Panc1 (cell line): ENCODE data around the gene OR10D3. TPM values are rescaled to one million over a fixed set of nuclear protein-coding genes. Genes with fewer than 3 reads are reported as not detected.

Source experiments
- ATAC-seq: fragments of 200-7000 bp; cut with Tn5 transposase; 2 replicates; pipeline ENCODE4 v1.9.1; 2020; ENCODE audit warnings: mild to moderate bottlenecking, moderate library complexity
- BruUV-seq: library from RNA; stranded (reverse); fragments of 400-500 nt; replicated peaks from 2 replicates; lab custom pipeline; 2021; lab: Mats Ljungman, UMichigan
- CTCF ChIA-PET: fragments of 300-600 bp; sonication (Branson Sonifier 250); formaldehyde crosslinking; loops from one replicate; lab custom pipeline; 2022; ENCODE audit warnings: antibody characterized with exemption; lab: Charles Lee
- POLR2A ChIA-PET: fragments of 300-600 bp; sonication (Branson Sonifier 250); formaldehyde crosslinking; loops from one replicate; lab custom pipeline; 2022; ENCODE audit warnings: antibody characterized with exemption; lab: Charles Lee
- DNase-seq: peaks from one replicate; pipeline ENCODE4 v3.0.0-alpha.2; 2010; ENCODE audit warnings: low read depth, low spot score
- H3K27ac ChIP-seq: 2 replicates; pipeline ENCODE4 v1.5.1; 2011; ENCODE audit warnings: mild to moderate bottlenecking, low read length, inconsistent platforms
- H3K27me3 ChIP-seq: fragments of 200-500 bp; sonication (Bioruptor generic); 2 replicates; pipeline ENCODE4 v1.6.0; 2014; ENCODE audit warnings: low read length, inconsistent platforms; ENCODE audit not compliant: control insufficient read depth, insufficient read depth
- H3K36me3 ChIP-seq: fragments of 200-500 bp; sonication (Bioruptor generic); 2 replicates; pipeline ENCODE4 v1.5.1; 2014; ENCODE audit warnings: inconsistent platforms, mild to moderate bottlenecking, low read length, moderate library complexity; ENCODE audit not compliant: control insufficient read depth, insufficient read depth
- H3K4me1 ChIP-seq: 2 replicates; pipeline ENCODE4 v1.5.1; 2011; ENCODE audit warnings: inconsistent platforms, mild to moderate bottlenecking, low read length, moderate library complexity; ENCODE audit not compliant: control insufficient read depth, insufficient read depth
- H3K4me3 ChIP-seq, 2 experiments: 2 replicates each; pipeline ENCODE4 v1.5.1; 2011 to 2012; ENCODE audit warnings: low read depth in 2 of 2, low read length in 2 of 2, mild to moderate bottlenecking in 2 of 2, inconsistent platforms in 1 of 2, moderate library complexity in 1 of 2
- H3K9me3 ChIP-seq: fragments of 200-500 bp; sonication (Bioruptor generic); 2 replicates; pipeline ENCODE4 v1.5.1; 2014; ENCODE audit warnings: low read depth, mild to moderate bottlenecking, inconsistent platforms, low read length, moderate library complexity; ENCODE audit not compliant: control insufficient read depth, insufficient read depth
- CTCF ChIP-seq: fragments of 450-650 bp; IDR thresholded peaks from 2 replicates; pipeline ENCODE4 v1.5.1; 2017; ENCODE audit warnings: mild to moderate bottlenecking
- POLR2AphosphoS5 ChIP-seq: IDR thresholded peaks from 2 replicates; pipeline ENCODE4 v1.6.1; 2012; ENCODE audit warnings: mild to moderate bottlenecking, low read depth, low read length, moderate library complexity
- SIN3A ChIP-seq: IDR thresholded peaks from 2 replicates; pipeline ENCODE4 v1.6.1; 2012; ENCODE audit warnings: low read depth, mild to moderate bottlenecking, low read length, moderate library complexity, borderline replicate concordance; ENCODE audit not compliant: insufficient read depth
- TCF7L2 ChIP-seq: IDR thresholded peaks from 2 replicates; pipeline ENCODE4 v1.6.1; 2011; ENCODE audit warnings: mild to moderate bottlenecking, low read depth, low read length, inconsistent platforms
- in situ Hi-C: cut with HindIII; loops from 2 replicates; pipeline ENCODE4 v1.10.0; 2016; ENCODE audit warnings: low sequenced_read_pairs, low pct_unique_long_range_greater_than_20kb
- intact Hi-C: fragments of 100-400 bp; cut with micrococcal nuclease; formaldehyde crosslinking; loops from one replicate; pipeline ENCODE4 v1.10.0; 2022; ENCODE audit not compliant: unreplicated experiment
- total RNA-seq: library from RNA; stranded (reverse); gene quantifications from one replicate; pipeline ENCODE4 v1.2.1, GENCODE V29; 2021; ENCODE audit not compliant: unreplicated experiment
- TF ChIP-seq, protein P1 (sequence below), 2 experiments: IDR thresholded peaks; 2 replicates each; pipeline ENCODE4 v1.6.1; 2011 to 2012; ENCODE audit warnings: low read depth in 2 of 2, control low read depth in 1 of 2, low read length in 1 of 2, mild to moderate bottlenecking in 1 of 2, moderate library complexity in 1 of 2; ENCODE audit not compliant: insufficient read depth in 1 of 2

OR10D3 gene
- total RNA-seq, 1 experiment from 2014 or later: not detected

DNA sequence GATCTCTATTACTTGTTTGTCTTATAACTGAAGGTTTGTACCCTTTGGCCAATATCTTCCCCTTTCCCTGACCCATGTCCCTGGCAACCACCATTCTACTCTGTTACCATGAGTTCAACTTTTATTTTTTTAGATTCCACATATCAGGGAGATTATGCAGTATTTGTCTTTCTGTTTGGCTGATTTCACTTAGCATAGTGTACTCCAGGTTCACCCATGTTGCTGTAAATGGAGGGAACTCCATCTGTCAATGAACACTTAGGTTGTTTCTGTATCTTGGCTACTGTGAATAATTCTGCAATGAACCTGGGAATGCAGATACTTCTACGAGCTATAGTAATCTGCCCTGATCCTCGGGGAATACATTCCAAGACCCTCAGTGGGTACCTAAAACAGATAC is 14.9 kb downstream of the OR10D3 start:
- no TSS peak for BruUV-seq
- H3K4me3 ChIP-seq: no peak overlapping the region
- intact Hi-C loops (no loop called here), in situ Hi-C loops (no loop called here)
- CTCF ChIA-PET: no interaction called here
- H3K36me3 ChIP-seq: no peaks in the 10 kb centered on the region
- POLR2A ChIA-PET: no interaction called here
- ATAC-seq: no peak
- H3K27me3 ChIP-seq: no peaks in the 10 kb centered on the region
- no peak overlapping the region for H3K27ac ChIP-seq
- no peak for DNase-seq
- no peaks in the 10 kb centered on the region for H3K9me3 ChIP-seq
- no peak for TF ChIP-seq CTCF
- TF ChIP-seq POLR2AphosphoS5: no peak
- TF ChIP-seq, protein P1, sequence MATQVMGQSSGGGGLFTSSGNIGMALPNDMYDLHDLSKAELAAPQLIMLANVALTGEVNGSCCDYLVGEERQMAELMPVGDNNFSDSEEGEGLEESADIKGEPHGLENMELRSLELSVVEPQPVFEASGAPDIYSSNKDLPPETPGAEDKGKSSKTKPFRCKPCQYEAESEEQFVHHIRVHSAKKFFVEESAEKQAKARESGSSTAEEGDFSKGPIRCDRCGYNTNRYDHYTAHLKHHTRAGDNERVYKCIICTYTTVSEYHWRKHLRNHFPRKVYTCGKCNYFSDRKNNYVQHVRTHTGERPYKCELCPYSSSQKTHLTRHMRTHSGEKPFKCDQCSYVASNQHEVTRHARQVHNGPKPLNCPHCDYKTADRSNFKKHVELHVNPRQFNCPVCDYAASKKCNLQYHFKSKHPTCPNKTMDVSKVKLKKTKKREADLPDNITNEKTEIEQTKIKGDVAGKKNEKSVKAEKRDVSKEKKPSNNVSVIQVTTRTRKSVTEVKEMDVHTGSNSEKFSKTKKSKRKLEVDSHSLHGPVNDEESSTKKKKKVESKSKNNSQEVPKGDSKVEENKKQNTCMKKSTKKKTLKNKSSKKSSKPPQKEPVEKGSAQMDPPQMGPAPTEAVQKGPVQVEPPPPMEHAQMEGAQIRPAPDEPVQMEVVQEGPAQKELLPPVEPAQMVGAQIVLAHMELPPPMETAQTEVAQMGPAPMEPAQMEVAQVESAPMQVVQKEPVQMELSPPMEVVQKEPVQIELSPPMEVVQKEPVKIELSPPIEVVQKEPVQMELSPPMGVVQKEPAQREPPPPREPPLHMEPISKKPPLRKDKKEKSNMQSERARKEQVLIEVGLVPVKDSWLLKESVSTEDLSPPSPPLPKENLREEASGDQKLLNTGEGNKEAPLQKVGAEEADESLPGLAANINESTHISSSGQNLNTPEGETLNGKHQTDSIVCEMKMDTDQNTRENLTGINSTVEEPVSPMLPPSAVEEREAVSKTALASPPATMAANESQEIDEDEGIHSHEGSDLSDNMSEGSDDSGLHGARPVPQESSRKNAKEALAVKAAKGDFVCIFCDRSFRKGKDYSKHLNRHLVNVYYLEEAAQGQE (IDR thresholded peaks at IDR 0.05; ENCODE audit: insufficient read depth in 1 of 2, low read depth in 2 of 2, low read length in 1 of 2): no peak
- TF ChIP-seq TCF7L2: no peak
- no peak for TF ChIP-seq SIN3A
- H3K4me1 ChIP-seq: no peaks in the 10 kb centered on the region

GRCh38 chr11:124198897-124199296 is 15.8 kb downstream of the OR10D3 start:
- Histone ChIP-seq H3K4me3 (no peak overlapping the region), H3K27me3 (no peaks in the 10 kb centered on the region), H3K4me1 (no peaks in the 10 kb centered on the region), H3K27ac (no peak overlapping the region), H3K36me3 (no peaks in the 10 kb centered on the region), H3K9me3 (no peaks in the 10 kb centered on the region)
- BruUV-seq: no TSS peak
- intact Hi-C loops (no loop called here), in situ Hi-C loops (no loop called here)
- POLR2A ChIA-PET: no interaction called here
- TF ChIP-seq SIN3A: no peak
- no peak for TF ChIP-seq POLR2AphosphoS5
- no peak for TF ChIP-seq TCF7L2
- TF ChIP-seq, protein P1 (IDR thresholded peaks at IDR 0.05; ENCODE audit: insufficient read depth in 1 of 2, low read depth in 2 of 2, low read length in 1 of 2): no peak
- TF ChIP-seq CTCF: no peak
- ATAC-seq (no peak), DNase-seq (no peak)
- CTCF ChIA-PET: no interaction called here
